ENCODE measurements around the gene HOXA3. TPM values are rescaled to one million over a fixed set of nuclear protein-coding genes. Genes with fewer than 3 reads are reported as not detected.
A peak's percentile ranks its signal among the peaks of the same experiment; 100 is the strongest.

HOXA3 gene
- total RNA-seq: 1 to 10 TPM; 3.6 to 8.7 (median 6.6) TPM

GRCh38 chr7:27151931-27152815 is at the start of gene HOXA3:
Gene HOXA3, minus strand, starts transcription at chr7:27152583. Its CDS starts 41,943 bp downstream, at chr7:27110640.
- TF ChIP-seq CTCF (IDR thresholded peaks at IDR 0.05) (no peak), POLR2A (IDR thresholded peaks at IDR 0.05) (no peak)
- Histone ChIP-seq H3K4me3 (peak within 1 kb of the TSS; percentile 24 to 64 (median 42)), H3K36me3 (no peaks in the 10 kb centered on the region), H3K27ac (peak within 1 kb of the TSS in 3 of 4 donors; percentile 7 to 59 (median 19)), H3K27me3 (peaks cover 10 to 100% (median 54%) of the 10 kb centered on the region in 4 donors), H3K4me1 (peaks cover 33 to 79% (median 40%) of the 10 kb centered on the region in 3 donors), H3K9me3 (no peaks in the 10 kb centered on the region)
- DNase-seq: no peak
- intact Hi-C loops (cut with DNase I): loop anchor here (5.0 kb wide), 1 partner anchor 660 kb away; no protein-coding TSS in a partner anchor
- WGBS, 2 donors: 17% methylated on average over 28 to 45 of the region's 53 CpGs

- Histone ChIP-seq H3K9me3 (no peaks in the 10 kb centered on the region), H3K27ac (no peak overlapping the region), H3K4me3 (peak overlapping the region in 1 of 4 donors; percentile 62), H3K4me1 (peaks cover 31 to 57% (median 34%) of the 10 kb centered on the region in 3 donors), H3K36me3 (no peaks in the 10 kb centered on the region), H3K27me3 (peaks cover 56 to 100% (median 79%) of the 10 kb centered on the region in 4 donors)
- intact Hi-C loops (cut with DNase I): no loop called here
- DNase-seq: no peak
- TF ChIP-seq POLR2A (IDR thresholded peaks at IDR 0.05) (no peak), CTCF (IDR thresholded peaks at IDR 0.05) (no peak)
- WGBS, 2 donors: 19 to 21% methylated on average over 3 to 4 of the region's 4 CpGs
These were observed 49.2 kb upstream of the HOXA3 start for GRCh38 chr7:27201580-27202017.

- H3K36me3 ChIP-seq: no peaks in the 10 kb centered on the region
- peaks cover 54 to 100% (median 75%) of the 10 kb centered on the region in 4 donors for H3K27me3 ChIP-seq
- peak overlapping the region in 3 of 4 donors; percentile 27 to 62 (median 44) for H3K4me3 ChIP-seq
- TF ChIP-seq CTCF (IDR thresholded peaks at IDR 0.05) (no peak), POLR2A (IDR thresholded peaks at IDR 0.05) (no peak)
- H3K4me1 ChIP-seq: peaks cover 31 to 60% (median 34%) of the 10 kb centered on the region in 3 donors
- no peak for DNase-seq
- H3K27ac ChIP-seq: no peak overlapping the region
- no peaks in the 10 kb centered on the region for H3K9me3 ChIP-seq
- intact Hi-C loops (cut with DNase I): no loop called here
- 4 to 8% methylated on average over 8 to 9 of the region's 14 CpGs for WGBS, 2 donors
These were observed 48.6 kb upstream of the HOXA3 start for GRCh38 chr7:27200761-27201579.

- no peak within 1 kb of the TSS for H3K27ac ChIP-seq
- WGBS, 2 donors: 5 to 12% methylated on average over 11 to 18 of the region's 99 CpGs
These were observed 47.7 kb upstream of the HOXA3 start, which contains the start of gene HOXA13 for GRCh38 chr7:27199849-27200760. Gene HOXA13, minus strand, starts transcription at chr7:27200091. Its CDS starts 14 bp downstream, at chr7:27200077.

More at GRCh38 chr7:27199849-27200760, 47.7 kb upstream of the HOXA3 start, which contains the start of gene HOXA13:
- Histone ChIP-seq H3K27me3 (peaks cover 50 to 100% (median 72%) of the 10 kb centered on the region in 4 donors), H3K4me3 (peak within 1 kb of the TSS; percentile 22 to 62 (median 36)), H3K4me1 (peaks cover 26 to 56% (median 34%) of the 10 kb centered on the region in 3 donors), H3K36me3 (no peaks in the 10 kb centered on the region), H3K9me3 (no peaks in the 10 kb centered on the region)
- DNase-seq: no peak
- TF ChIP-seq POLR2A (IDR thresholded peaks at IDR 0.05): no peak
- TF ChIP-seq CTCF (IDR thresholded peaks at IDR 0.05): no peak
- intact Hi-C loops (cut with DNase I): loop anchor here (10.0 kb wide), 1 partner anchor 815 kb away; no protein-coding TSS in a partner anchor

Data from esophagus squamous epithelium (tissue), 5 donors.